CD4-positive, alpha-beta T cell (primary cell): Measurements from ENCODE around the gene UBE2F. TPM values are rescaled to one million over a fixed set of nuclear protein-coding genes. Genes with fewer than 3 reads are reported as not detected.
A peak's percentile ranks its signal among the peaks of the same experiment; 100 is the strongest.

Source experiments
- ATAC-seq: fragments of 200-7000 bp; cut with Tn5 transposase; one replicate; pipeline ENCODE4 v1.10.0; 2022; ENCODE audit warnings: mild to moderate bottlenecking; ENCODE audit not compliant: poor library complexity
- CTCF ChIA-PET: fragments of 350-600 bp; sonication (Branson Sonifier 250); formaldehyde crosslinking; loops from one replicate; lab custom pipeline; 2021; ENCODE audit warnings: antibody characterized with exemption, inconsistent platforms; lab: Charles Lee
- POLR2A ChIA-PET: fragments of 350-600 bp; sonication (Branson Sonifier 250); formaldehyde crosslinking; loops from one replicate; lab custom pipeline; 2021; ENCODE audit warnings: antibody characterized with exemption, inconsistent platforms; lab: Charles Lee
- DNase-seq, 14 experiments: peaks; one replicate each; pipeline ENCODE4 v3.0.0-alpha.2; 2013 to 2020; ENCODE audit warnings: mixed read lengths in 2 of 14
- H3K27ac ChIP-seq, 2 donors: one replicate each; pipeline versions ENCODE4 v1.5.1 to v1.7.0; 2013; ENCODE audit warnings: low read length in 2 of 2, low read depth in 1 of 2, mild to moderate bottlenecking in 1 of 2
- H3K27me3 ChIP-seq, 2 experiments: 1 replicate in 1 of 2; 2 replicates in 1 of 2; pipeline versions ENCODE4 v1.6.1 to v1.7.0; 2013; ENCODE audit warnings: low read length in 2 of 2, control low read depth in 1 of 2, mild to moderate bottlenecking in 1 of 2, moderate library complexity in 1 of 2; ENCODE audit not compliant: insufficient read depth in 2 of 2, control insufficient read depth in 1 of 2
- H3K36me3 ChIP-seq: one replicate; pipeline ENCODE4 v1.6.1; 2013; ENCODE audit warnings: low read length, control low read depth; ENCODE audit not compliant: insufficient read depth
- H3K4me1 ChIP-seq: one replicate; pipeline ENCODE4 v1.6.1; 2013; ENCODE audit warnings: low read length, control low read depth; ENCODE audit not compliant: insufficient read depth
- H3K4me3 ChIP-seq: one replicate; pipeline ENCODE4 v1.5.1; 2013; ENCODE audit warnings: mild to moderate bottlenecking, low read length, moderate library complexity
- H3K9me3 ChIP-seq, 2 experiments: 1 replicate in 1 of 2; 2 replicates in 1 of 2; pipeline versions ENCODE4 v1.6.1 to v1.7.0; 2013; ENCODE audit warnings: low read length in 2 of 2, mild to moderate bottlenecking in 2 of 2, control low read depth in 1 of 2, moderate library complexity in 1 of 2; ENCODE audit not compliant: control insufficient read depth in 1 of 2, insufficient read depth in 1 of 2
- H3K27ac Mint-ChIP-seq: one replicate; pipeline ENCODE4 v1.8.0; 2020; ENCODE audit warnings: mixed read lengths
- H3K27me3 Mint-ChIP-seq: one replicate; pipeline ENCODE4 v1.8.0; 2021; ENCODE audit warnings: mixed read lengths
- H3K36me3 Mint-ChIP-seq: one replicate; pipeline ENCODE4 v1.8.0; 2021; ENCODE audit warnings: low read depth, mixed read lengths
- H3K4me1 Mint-ChIP-seq: one replicate; pipeline ENCODE4 v1.8.0; 2021; ENCODE audit warnings: low read depth, mixed read lengths
- H3K4me3 Mint-ChIP-seq: one replicate; pipeline ENCODE4 v1.8.0; 2020; ENCODE audit warnings: mild to moderate bottlenecking, mixed read lengths
- H3K9me3 Mint-ChIP-seq: one replicate; pipeline ENCODE4 v1.8.0; 2020; ENCODE audit warnings: mixed read lengths
- CTCF ChIP-seq: fragments of 200-600 bp; IDR thresholded peaks from one replicate; pipeline ENCODE4 v1.8.0; 2022; ENCODE audit warnings: antibody characterized with exemption, mild to moderate bottlenecking
- intact Hi-C, 2 experiments: fragments of 100-400 bp; cut with DNase I in 1 of 2; cut with micrococcal nuclease in 1 of 2; formaldehyde crosslinking; loops; one replicate each; pipeline versions ENCODE4 v1.15.1 to v1.9.0; 2023 to 2025; cut with DNase I, micrococcal nuclease
- total RNA-seq, 174 experiments: library from RNA in 2 of 174; stranded (reverse) in 2 of 174; gene quantifications; one replicate each; pipeline ENCODE4 v1.2.3 and lab custom pipeline; 2021 to 2026

Gene UBE2F
- total RNA-seq, 2 experiments from 2014 or later = 23.2 to 27.4 TPM

- Histone ChIP-seq H3K9me3 (no peaks in the 10 kb centered on the region), H3K4me3 (peak overlapping the region; percentile 0), H3K4me1 (peaks cover 15% of the 10 kb centered on the region), H3K27ac (peak overlapping the region in 1 of 2 donors; percentile 0), H3K36me3 (peaks cover 6% of the 10 kb centered on the region), H3K27me3 (no peaks in the 10 kb centered on the region)
- Mint-ChIP-seq H3K27ac (peak overlapping the region; percentile 80), H3K4me1 (peaks cover 34% of the 10 kb centered on the region), H3K4me3 (peak overlapping the region; percentile 67), H3K27me3 (no peaks in the 10 kb centered on the region), H3K36me3 (peaks cover 58% of the 10 kb centered on the region), H3K9me3 (peaks cover 3% of the 10 kb centered on the region)
- ATAC-seq (peak; percentile 57), DNase-seq (peak in 3 of 14 experiments; percentile 28 to 77 (median 43))
- intact Hi-C loops = no loop called here
- ChIA-PET POLR2A (interaction anchor here (0.6 to 1.7 kb wide), 3 partner anchors 8 to 62 kb away, joined by 3 to 5 read pairs (median 3); partner anchors contain the start of gene SCLY), CTCF (interaction anchor here (1.9 kb wide), 1 partner anchor 17 kb away, joined by 4 read pairs; no protein-coding TSS in a partner anchor)
- no peak for TF ChIP-seq CTCF
Observed at GRCh38 chr2:237998530-237998929, 31.7 kb downstream of the UBE2F start.

DNA sequence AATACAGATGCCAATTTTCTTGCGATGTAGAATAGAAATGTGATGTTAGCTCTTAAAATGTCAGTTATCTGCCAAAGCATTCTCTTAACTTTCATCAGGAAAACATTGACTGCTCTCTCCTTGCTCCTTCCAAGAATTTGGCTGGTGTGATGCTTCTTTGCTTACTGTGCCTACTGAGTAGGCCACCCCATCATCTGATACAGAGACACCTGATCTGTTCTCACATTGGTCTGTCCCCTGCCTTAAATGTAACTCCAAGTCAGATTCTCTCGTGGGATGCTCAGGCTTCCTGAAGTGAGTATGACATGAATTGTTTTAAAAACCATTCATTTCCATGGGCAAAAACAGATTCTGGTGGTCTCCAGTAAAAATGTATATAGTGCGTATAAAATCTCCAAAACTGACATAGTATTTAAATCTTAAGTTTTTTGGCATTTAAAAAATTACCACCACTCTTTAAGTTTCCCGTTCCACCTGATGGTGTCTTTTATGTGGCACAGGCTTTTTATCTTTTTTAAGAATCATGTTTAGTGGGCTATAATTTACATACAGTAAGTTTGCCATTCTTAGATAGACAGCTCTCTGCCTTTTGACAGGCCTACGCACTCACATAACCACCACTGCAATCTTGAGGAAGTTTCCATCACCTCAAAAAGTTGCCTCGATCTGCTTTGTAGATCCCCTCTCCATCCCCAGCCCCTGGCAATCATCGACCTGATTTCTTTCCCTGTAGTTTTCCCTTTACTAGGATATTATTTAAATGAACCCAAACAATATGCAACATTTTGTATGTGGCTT is 36.6 kb downstream of the UBE2F start:
- peak; percentile 82 for ATAC-seq
- H3K27me3 Mint-ChIP-seq = no peaks in the 10 kb centered on the region
- peak overlapping the region; percentile 36 for H3K4me3 Mint-ChIP-seq
- peaks cover 3% of the 10 kb centered on the region for H3K9me3 Mint-ChIP-seq
- Histone ChIP-seq H3K36me3 (peaks cover 4% of the 10 kb centered on the region), H3K27me3 (no peaks in the 10 kb centered on the region), H3K9me3 (no peaks in the 10 kb centered on the region), H3K4me3 (no peak overlapping the region), H3K4me1 (peaks cover 6% of the 10 kb centered on the region), H3K27ac (no peak overlapping the region)
- peak overlapping the region; percentile 67 for H3K27ac Mint-ChIP-seq
- no peak for TF ChIP-seq CTCF
- peaks cover 60% of the 10 kb centered on the region for H3K36me3 Mint-ChIP-seq
- peak in 2 of 14 experiments; percentile 13 to 30 for DNase-seq
- ChIA-PET POLR2A (no interaction called here), CTCF (no interaction called here)
- intact Hi-C loops = no loop called here
- peaks cover 54% of the 10 kb centered on the region for H3K4me1 Mint-ChIP-seq

GRCh38 chr2:238004077-238004830 is 37.4 kb downstream of the UBE2F start:
- POLR2A ChIA-PET = interaction anchor here (1.1 kb wide), 1 partner anchor 13 kb away, joined by 3 read pairs; no protein-coding TSS in a partner anchor
- H3K36me3 Mint-ChIP-seq = peaks cover 51% of the 10 kb centered on the region
- CTCF ChIA-PET = no interaction called here

More at GRCh38 chr2:238004077-238004830, 37.4 kb downstream of the UBE2F start:
- H3K36me3 ChIP-seq = peaks cover 4% of the 10 kb centered on the region
- intact Hi-C loops = no loop called here
- Mint-ChIP-seq H3K27ac (peak overlapping the region; percentile 67), H3K4me1 (peaks cover 54% of the 10 kb centered on the region), H3K9me3 (peaks cover 3% of the 10 kb centered on the region), H3K27me3 (no peaks in the 10 kb centered on the region), H3K4me3 (peak overlapping the region; percentile 37)
- ATAC-seq = peak; percentile 14
- no peaks in the 10 kb centered on the region for H3K27me3 ChIP-seq
- no peak for TF ChIP-seq CTCF
- DNase-seq = no peak
- H3K4me1 ChIP-seq = peaks cover 4% of the 10 kb centered on the region
- H3K4me3 ChIP-seq = no peak overlapping the region
- no peaks in the 10 kb centered on the region for H3K9me3 ChIP-seq
- H3K27ac ChIP-seq = no peak overlapping the region
